A673 (cell line): Measurements from ENCODE around the gene NCOA6.

Source experiments
- EZH2 ChIP-seq: fragments of 200-600 bp; sonication (generic); IDR thresholded peaks from 2 replicates; pipeline ENCODE4 v1.6.1; 2017; ENCODE audit warnings: borderline replicate concordance, low read depth, mild to moderate bottlenecking, mixed read lengths, antibody characterized with exemption, low read length; ENCODE audit not compliant: poor library complexity, severe bottlenecking
- TF ChIP-seq, protein P1 (sequence below): fragments of 300-800, 200-600 bp; sonication (generic); conservative IDR thresholded peaks from 2 replicates; pipeline ENCODE4 v1.5.1; 2017; ENCODE audit warnings: low read depth, mild to moderate bottlenecking, antibody characterized with exemption, low read length, moderate library complexity, mixed read lengths

DNA sequence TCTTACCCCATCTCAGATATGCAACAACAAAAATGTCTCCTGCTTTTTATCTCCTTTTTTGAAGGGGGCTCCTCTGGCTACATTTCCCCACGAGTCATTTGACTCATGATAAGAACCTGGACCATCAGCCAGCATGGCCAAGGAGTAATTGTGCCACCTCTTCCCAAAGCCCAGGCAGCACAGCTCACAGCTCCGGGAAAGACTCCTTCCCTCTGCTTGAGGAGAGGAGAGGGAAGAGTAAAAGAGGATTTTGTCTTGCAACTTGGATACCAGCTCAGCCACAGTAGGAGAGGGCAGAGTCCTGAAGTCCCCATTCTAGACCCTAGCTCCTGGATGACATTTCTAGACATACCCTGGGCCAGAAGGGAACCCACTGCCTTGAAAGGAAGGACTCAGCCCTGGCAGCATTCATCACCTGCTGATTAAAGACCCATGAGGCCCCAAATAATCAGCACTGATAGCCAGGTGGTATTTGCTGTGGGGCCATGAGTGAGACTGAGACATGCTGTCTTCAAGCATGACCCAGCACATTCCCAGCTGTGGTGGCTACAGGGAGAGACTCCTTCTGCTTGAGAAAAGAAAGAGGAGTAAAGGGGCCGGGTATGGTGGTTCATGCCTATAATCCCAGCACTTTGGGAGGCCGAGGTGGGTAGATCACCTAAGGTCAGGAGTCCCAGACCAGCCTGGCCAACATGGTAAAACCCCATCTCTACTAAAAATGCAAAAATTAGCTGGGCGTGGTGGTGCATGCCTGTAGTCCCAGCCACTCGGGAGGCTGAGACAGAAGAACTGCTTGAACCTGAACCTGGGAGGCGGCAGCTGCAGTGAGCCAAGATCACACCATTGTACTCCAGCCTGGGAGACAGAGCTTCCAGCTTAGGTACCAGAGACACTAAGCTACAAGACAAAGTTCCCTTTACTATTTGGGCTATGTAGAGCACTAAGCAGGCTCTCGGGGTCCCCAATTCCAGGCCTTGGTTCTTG, 28.1 kb downstream of the NCOA6 start:
- TF ChIP-seq, protein P1, sequence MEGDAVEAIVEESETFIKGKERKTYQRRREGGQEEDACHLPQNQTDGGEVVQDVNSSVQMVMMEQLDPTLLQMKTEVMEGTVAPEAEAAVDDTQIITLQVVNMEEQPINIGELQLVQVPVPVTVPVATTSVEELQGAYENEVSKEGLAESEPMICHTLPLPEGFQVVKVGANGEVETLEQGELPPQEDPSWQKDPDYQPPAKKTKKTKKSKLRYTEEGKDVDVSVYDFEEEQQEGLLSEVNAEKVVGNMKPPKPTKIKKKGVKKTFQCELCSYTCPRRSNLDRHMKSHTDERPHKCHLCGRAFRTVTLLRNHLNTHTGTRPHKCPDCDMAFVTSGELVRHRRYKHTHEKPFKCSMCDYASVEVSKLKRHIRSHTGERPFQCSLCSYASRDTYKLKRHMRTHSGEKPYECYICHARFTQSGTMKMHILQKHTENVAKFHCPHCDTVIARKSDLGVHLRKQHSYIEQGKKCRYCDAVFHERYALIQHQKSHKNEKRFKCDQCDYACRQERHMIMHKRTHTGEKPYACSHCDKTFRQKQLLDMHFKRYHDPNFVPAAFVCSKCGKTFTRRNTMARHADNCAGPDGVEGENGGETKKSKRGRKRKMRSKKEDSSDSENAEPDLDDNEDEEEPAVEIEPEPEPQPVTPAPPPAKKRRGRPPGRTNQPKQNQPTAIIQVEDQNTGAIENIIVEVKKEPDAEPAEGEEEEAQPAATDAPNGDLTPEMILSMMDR = no peak
- no peak for TF ChIP-seq EZH2
